ELR (cell line): ENCODE measurements around the gene EYS.
A peak's percentile ranks its signal among the peaks of the same experiment; 100 is the strongest.
"Not testable (repeated sequence)": the region's sequence is repeated elsewhere in the genome, so short reads cannot be mapped to it uniquely, and the experiment has no call there.

Source experiments
- DNase-seq: peaks from one replicate; pipeline ENCODE4 v3.0.0-alpha.2; 2015; ENCODE audit warnings: low read depth

EYS gene

DNA sequence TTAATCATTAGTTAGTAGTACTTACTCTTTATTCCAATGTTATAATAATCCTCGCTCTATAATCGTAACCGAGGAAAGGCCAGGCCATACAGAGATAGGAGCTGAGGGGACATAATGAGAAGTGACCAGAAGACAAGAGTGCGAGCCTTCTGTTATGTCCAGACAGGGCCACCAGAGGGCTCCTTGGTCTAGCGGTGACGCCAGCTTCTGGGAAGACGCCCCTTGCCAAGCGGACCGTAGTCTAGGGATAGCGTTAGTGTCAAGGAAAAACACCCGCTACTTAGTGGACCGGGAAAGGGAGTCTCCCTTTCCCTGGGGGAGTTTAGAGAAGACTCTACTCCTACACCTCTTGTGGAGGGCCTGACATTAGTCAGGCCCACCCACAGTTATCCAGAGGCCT is 1237.6 kb downstream of the EYS start:
- DNase-seq = not testable (repeated sequence)

DNA sequence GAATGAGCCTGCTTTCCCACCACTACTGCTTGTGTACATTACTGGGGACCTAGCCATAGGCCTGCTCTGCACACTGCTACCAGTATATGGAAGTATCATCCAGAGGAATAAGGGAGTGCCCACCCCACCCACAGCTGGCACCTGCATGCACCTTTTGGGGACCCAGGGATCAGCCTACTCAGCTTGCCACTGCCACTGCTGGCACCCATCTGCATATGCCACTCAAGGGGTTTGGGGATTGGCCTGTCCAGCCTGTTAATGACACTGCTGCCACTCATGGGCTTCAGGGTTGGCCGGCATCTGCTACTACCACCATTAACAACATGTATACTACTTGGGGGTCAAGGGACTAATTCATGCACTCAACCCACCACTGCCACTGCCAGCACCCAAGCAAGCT is 1239.4 kb downstream of the EYS start:
- DNase-seq = no peak

DNA sequence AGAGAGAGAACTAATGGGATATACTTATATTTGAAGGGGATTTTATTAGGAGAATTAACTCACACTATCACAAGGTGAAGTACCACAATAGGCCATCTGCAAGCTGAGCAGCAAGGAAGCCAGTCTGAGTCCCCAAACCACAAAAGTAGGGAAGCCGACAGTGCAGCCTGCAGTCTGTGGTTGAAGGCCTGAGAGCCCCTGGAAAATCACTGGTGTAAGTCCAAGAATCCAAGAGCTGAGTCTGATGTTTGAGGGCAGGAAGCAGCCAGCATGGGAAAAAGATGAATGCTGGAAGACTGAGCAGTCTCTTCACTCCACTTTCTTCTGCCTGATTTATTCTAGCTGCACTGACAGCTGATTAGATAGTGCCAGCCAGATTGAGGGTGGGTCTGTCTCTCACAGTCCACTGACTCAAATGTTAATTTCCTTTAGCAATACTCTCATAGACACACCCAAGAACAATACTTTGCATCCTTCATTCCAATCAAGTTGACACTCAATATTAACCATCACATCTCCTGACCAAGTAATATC is 1247.5 kb downstream of the EYS start:
- no peak for DNase-seq

DNA sequence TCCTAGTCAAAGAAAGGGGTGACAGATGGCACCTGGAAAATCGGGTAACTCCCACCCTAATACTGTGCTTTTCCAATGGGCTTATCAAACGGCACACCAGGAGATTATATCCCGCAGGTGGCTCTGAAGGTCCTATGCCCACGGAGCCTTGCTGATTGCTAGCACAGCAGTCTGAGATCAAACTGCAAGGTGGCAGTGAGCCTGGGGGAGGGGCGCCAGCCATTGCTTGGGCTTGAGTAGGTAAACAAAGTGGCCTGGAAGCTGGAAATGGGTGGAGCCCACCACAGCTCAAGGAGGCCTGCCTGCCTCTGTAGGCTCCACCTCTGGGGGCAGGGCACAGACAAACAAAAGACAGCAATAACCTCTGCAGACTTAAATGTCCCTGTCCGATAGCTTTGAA is 1258.9 kb downstream of the EYS start:
- DNase-seq = not testable (repeated sequence)

DNA sequence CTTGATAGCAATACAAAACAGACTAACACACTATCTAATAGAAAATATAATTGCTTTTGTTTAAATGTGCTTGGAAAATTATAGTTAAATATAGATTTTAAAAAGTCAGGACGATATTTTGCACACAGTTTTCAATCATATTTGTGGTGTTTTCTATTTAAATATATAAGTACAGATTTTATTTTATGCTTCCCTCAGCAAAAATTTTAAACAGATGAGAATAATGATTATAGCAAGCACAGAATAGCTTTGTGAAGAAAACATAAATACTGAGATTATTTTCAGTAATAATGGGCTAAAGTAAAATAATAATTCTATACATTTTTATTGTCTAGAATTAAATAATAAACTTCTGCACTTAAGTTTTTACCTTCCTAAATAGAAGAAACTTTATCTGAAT is 1262.0 kb downstream of the EYS start:
- DNase-seq = no peak

DNA sequence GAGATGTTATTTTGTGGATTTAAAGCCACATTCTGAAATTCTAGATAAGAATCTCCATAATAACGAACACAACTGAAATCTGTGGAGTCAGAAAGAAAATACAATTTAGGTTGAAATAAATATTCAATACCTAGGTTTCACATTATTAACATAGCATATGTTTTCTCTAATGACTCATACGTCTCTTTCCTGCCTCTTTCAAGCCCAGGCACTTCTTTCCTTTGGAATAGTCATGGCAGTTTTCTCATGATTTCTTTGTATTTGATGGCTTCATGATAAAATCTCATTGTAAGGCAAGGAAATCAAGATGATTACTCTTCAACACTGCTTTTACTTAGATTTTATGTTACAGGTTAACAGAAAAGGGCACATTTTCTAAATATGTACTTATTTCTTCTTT is 1267.8 kb downstream of the EYS start:
- DNase-seq = no peak

DNA sequence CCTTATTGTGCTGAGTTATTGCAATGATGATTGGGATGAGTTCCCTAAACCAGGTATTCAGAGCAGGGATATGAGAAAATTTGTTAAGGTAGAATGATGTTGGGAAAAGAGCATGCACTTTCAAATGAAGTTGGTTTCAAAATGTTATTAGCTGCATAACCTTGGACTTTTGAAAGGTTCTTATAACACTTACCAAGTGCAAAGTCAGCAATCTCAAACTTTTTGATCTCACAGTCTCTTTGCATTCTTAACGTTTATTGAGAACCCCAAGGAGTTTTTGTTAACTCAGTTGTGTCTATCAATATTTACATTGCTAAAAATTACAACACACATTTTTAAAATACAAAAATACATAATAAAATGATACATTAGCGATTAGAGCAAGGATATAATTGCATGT is 1269.0 kb downstream of the EYS start:
- DNase-seq = no peak

DNA sequence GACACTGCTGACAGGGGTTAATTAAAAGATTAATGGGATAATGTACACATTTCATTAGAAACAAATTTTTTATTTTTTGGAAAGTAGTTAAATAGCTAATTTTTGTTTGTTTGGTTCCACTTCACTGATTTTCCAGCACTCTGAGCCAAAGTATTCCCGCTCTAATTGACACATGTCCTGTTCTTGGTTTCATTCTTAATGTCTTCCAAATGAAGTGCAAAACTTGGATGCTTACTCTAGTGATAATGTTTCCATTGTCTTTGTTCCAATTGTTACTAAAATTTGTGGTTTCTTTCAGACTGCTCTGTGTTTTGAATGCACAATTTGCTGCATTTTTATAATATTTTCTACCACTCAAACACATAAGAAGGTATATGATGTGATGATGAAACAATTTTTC is 1277.1 kb downstream of the EYS start:
- DNase-seq = no peak

DNA sequence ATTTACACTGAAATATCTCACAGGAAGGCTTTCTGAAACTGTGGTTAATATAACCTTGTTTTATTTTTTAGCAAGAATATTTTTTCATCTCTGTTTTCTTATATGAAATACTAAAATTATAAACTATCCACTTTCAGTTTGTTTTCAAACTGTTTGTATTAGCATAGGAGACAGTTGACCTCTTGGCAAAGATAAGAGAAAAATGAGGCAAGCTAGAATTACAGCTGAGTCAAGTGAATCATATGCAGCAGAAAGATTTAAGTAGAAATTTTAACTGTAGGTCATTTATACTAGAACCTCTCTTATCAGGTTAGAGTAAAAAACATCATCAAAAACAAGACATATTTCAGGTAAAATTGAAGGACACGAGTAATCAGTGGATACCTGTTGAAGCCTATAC is 1278.8 kb downstream of the EYS start:
- DNase-seq = no peak

DNA sequence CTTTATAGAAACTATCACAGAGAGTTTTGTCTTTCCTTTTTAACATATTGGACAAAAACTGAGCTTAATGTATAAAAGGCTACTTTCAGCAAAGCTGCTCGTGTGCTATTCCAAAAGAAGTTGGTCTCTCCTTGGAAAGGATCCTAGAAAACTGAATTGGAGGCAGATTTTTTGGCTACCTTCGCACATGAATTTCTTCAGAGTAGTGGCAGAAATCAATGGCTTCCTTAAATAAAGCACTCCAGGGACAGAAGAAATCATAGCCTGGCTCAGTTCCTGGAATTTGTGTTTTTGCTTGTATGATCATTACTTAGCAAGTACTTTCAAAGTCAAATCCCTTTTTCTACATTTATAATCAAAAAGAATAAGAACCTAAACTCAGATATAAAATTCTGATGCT is 1291.1 kb downstream of the EYS start:
- no peak for DNase-seq

DNA sequence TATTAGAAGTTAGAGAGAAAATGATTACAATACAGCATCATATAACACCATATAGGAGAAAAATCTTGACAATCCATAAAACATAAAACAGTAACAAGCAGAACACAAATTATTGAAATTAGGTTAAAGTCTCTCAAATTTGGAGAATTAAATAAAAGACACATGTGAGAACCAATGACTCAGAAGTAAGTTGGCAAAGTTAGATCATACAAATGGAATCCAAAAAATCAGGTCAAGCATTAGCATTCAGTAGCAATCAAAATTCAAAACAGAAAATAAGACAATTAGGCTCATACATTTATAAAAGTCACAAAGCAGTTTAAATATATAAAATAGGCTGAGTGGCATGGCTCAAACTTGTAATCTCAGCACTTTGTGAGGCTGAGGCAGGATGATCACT is 1295.8 kb downstream of the EYS start:
- no peak for DNase-seq

DNA sequence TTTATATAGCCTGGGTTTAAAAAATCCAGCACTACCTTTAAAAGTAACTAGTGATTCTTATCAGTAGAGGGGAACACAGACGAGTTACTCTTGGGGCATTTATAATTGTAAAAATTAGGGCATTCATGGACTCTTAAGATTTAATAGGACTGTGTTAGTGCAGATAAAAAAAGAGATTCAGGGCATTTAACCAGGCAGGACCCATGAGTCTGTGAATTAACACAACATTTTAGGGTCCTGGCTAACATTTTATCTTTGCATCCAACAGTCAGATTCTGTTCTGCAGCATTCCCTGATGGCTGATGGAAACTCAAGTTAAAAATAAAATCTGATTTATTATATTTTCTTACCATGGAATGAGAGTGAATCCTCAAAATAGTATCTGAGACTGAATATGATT is 1297.1 kb downstream of the EYS start:
- no peak for DNase-seq

DNA sequence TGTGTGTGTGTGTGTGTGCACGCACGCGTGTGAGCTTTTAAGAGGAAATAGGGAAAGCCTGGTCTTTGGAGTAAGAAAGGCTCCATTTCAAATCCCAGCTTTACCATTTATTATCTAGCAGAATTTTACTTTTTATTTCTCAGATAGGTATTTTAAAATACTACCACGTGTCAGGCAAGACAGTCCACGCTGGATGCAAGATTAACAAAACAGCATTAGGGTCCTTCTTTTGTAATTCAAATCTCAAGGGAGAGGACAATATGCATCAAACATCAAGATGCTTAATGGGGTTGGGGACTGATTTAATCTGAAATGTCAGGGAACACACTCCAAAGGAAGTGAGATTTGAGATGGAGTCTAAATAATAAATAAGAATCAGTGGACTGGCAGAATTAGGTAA is 1302.6 kb downstream of the EYS start:
- DNase-seq = no peak

DNA sequence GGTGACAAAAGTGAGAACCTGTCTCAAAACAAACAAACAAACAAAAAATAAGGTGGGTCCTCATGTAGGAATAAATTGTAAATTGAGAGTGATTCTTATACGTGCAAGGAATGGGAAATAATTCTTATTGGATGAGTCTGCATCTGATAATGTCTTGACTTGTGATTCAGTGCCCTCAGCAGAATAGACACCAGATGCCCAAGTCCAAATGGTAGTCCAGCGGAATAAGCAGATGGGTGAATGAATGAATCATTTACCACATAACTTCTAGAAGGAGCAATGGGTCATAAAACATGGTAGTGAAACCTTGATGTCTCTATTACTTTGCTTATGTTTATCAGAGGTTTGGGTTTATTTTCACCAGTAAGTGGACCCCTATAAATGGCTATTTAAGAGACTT is 1323.7 kb downstream of the EYS start:
- DNase-seq = no peak

DNA sequence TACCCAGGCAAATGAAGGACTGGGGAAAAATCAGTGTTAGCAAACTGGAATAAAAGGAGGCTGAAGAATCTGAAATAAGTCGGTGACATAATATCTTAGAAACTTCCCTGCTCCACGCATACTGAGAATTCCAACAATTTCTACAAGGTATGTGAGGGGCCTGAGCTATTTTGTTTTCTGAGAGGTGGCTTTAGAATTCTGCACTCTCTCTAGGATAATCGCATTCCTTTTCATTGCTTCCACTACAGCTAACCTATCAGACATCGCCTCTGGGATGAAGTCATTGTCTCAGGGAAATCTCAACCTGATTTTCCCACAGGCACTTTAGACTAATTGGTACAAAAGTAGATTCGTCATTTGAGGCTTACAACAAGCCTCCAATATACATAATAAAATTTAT is 1330.6 kb downstream of the EYS start:
- DNase-seq = no peak

DNA sequence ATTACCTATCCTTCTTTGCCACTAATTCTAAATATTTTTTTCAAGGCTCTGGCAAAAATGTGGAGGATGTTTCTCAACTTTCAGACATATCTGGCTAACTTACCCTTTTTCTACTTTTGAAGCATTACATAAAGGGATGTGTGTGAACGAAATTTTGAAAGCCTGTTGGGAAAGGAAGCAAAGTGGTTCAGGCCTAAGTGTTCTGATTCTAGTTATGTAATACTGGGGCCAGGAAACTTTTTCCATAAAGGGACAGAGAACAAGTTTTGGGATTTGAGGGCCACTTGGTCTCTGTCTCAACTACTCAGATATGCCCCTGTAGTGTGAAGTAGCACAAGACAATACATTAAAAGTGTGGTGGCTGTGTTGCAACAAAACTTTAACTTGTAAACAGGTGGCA is 1349.6 kb downstream of the EYS start:
- DNase-seq = no peak

DNA sequence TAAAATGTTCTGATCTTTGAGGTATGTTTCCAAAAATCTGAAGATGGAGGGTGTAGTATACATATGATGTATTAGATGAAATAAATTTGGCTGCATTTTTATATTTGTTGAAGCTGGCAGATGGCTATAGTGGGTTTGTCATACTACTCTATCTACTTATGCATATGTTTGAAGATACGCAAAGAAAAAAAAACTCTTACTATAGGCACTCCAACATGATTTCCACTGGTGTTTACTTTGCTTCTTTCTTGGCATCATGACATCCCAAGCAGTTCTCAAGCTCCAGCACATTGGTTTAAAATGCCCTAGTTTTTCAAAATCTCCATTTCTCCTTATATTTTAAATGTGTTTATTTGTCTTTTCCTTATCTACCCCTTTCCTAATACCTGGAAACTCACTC is 1359.6 kb downstream of the EYS start:
- DNase-seq = no peak

DNA sequence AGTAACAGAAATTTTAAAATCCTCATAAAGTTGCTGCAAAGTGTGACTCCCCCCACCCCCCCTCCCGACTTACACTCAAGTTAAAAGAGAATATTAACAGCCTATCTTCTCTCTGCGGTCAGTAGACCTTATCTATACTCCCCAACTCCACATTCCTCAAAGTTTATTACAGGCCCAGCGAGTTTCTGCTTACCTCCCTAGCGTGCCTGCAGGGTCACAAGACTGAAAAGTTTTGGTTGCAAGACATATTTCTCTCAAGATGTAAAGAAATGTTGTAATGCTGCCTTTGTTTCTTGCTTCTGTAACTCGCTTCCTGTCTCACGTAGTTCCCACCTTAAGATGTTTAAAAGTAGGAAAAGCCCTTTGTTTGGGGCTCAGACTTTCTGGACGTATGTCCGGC is 1371.8 kb downstream of the EYS start:
- DNase-seq = no peak

DNA sequence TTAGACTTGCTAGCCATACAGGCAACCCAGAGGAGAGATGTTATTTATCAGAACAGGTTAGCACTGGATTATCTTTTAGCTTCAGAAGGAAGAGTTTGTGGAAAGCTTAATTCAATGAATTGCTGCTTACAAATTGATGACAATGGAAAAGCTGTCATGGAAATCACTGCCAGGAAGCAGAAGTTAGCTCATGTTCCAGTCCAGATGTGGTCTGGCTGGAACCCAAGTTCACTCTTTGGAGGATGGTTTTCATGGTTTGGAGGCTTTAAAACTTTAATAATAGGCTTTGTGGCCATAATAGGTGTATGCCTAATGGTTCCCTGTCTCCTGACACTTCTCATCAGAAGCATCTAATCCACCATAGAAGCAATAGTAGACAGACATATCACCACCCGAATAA is 1372.4 kb downstream of the EYS start:
- no peak for DNase-seq

DNA sequence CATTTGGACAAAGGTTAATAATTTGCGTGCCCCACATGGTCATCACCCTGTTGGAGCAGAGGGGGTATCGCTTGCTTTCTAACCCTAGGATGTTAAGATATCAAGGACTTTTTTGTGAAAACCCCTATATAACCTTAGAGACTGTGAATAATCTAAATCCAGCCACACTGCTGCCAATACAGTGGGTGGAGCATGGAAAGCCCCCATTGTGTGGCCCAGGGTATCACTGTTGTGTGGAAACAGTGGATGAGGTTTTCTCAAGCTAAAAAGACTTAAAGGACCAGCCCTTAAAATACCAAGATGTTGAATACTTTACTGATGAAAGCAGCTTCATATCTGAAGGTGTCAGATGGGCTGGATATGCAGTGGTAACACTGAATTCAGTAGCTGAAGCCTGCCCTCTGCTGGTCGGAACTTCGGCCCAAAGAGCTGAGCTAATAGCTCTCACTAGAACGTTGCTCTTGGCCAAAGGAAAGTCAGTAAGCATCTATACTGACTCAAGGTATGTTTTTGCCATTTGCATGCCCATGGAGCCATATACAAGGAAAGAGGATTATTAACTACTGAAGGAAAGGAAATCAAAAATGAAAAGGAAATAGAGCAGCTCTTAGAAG is 1376.2 kb downstream of the EYS start:
- peak; percentile 22 for DNase-seq

DNA sequence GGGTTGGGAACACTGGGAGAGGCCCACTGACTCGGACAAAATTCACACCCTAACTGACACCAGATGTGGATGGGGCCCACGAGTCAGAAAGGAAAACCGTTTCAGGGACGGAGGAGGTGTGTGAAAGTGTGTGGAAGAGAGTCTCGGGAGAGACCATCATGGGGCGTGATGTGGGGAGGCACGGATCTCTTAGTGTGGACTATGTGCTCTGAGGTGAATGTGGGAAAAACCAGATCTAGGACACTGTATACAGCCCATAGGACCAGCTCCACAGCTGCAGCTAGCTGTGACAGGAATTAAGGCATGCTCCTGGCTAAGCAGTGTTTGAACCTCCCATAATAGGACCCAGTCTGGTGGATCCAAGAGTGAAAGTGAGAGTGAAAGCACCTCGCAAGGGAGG is 1380.1 kb downstream of the EYS start:
- no peak for DNase-seq

DNA sequence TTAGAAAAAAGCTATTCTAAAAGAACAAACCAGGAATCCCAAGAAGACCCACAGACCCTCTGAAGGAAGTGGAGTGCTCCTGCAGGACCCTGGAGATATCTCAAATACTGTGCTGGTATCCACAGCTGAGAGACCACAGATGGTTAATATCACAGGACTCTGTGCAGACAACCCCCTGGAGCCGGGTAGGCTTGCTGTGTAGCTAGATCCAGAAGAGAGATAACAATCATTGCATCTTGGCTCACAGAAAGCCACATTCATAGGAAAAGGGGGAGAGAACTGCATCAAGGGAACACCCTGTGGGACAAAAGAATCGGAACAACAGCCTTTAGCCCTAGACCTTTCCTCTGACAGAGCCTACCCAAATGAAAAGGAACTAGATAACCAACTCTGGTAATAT is 1381.9 kb downstream of the EYS start:
- DNase-seq = no peak

DNA sequence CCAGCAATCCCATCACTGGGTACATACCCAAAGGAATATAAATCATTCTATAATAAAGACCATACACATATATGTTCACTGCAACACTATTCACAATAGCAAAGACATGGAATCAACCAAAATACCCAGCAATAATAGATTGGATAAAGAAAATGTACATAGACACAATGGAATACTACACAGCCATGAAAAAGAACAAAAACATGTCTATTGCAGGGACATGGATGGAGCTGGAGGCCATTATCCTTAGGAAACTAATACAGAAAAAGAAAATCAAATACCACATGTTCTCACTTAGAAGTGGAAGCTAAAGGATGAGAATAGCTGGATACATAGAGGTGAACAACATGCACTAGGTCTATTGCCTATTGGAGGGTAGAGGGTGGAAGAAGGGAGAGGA is 1396.8 kb downstream of the EYS start:
- no peak for DNase-seq

DNA sequence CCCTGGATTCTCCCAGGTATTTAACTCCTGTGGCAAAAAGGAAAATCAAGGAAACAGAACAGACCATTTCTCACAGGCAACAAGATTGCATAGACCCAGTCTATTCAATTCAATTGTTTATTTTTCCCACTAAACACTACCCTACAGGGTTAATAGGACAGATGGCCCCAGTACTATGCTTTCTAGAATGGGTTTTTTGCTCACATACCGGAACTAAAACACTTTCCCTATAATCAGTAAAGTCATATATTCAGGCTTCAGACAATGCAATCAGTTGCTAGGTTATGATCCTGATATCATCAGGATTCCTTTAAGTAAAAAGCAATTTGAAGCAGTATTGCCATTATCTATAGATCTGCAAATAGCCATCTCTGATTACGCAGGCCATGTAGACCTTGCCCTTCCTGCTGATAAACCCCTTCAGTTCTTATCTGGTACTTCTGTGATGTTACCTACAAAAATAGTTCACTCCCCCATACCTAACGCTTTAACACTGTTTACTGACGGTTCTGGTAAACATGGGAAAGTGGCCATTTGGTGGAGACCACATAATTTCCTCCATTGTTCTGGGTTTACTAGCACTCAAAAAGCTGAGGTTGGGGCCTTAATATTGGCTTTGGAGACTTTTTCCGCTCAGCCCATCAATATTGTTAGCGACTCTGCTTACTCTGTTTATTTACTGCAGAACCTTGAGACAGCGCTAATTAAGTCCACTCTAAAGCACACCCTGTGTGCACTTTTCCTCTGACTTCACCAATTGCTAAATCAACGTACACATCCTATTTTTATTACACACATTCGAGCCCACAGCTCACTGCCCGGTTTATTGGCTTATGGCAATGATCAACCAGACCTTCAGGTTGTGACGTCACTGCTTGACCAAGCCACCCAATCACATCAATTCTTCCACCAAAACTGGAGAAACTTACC is 1405.5 kb downstream of the EYS start:
- no peak for DNase-seq
